Endothelial cell (in vitro differentiated cells): ENCODE results near the gene CTNNA2. TPM values are rescaled to one million over a fixed set of nuclear protein-coding genes. Genes with fewer than 3 reads are reported as not detected.

Experiments
- DNase-seq: peaks from one replicate; pipeline ENCODE4 v3.0.0; 2021; ENCODE audit warnings: low spot score
- H3K27ac Mint-ChIP-seq: one replicate; pipeline ENCODE4 v1.8.0; 2021; ENCODE audit warnings: mixed read lengths, inconsistent platforms; ENCODE audit not compliant: unreplicated experiment
- H3K27me3 Mint-ChIP-seq: one replicate; pipeline ENCODE4 v1.8.0; 2021; ENCODE audit warnings: mild to moderate bottlenecking, moderate library complexity, mixed read lengths, inconsistent platforms; ENCODE audit not compliant: unreplicated experiment
- H3K36me3 Mint-ChIP-seq: one replicate; pipeline ENCODE4 v1.8.0; 2021; ENCODE audit warnings: mild to moderate bottlenecking, low read depth, mixed read lengths, inconsistent platforms; ENCODE audit not compliant: unreplicated experiment
- H3K4me1 Mint-ChIP-seq: one replicate; pipeline ENCODE4 v1.8.0; 2021; ENCODE audit warnings: mild to moderate bottlenecking, mixed read lengths, inconsistent platforms; ENCODE audit not compliant: unreplicated experiment
- H3K4me3 Mint-ChIP-seq: one replicate; pipeline ENCODE4 v1.8.0; 2021; ENCODE audit warnings: mild to moderate bottlenecking, mixed read lengths, inconsistent platforms; ENCODE audit not compliant: unreplicated experiment
- H3K9me3 Mint-ChIP-seq: one replicate; pipeline ENCODE4 v1.8.0; 2021; ENCODE audit warnings: mixed read lengths, inconsistent platforms; ENCODE audit not compliant: unreplicated experiment
- CTCF ChIP-seq: fragments of 200-600 bp; sonication (generic); IDR thresholded peaks from one replicate; pipeline ENCODE4 v1.5.0; 2021; ENCODE audit warnings: antibody characterized with exemption; ENCODE audit not compliant: unreplicated experiment
- total RNA-seq: library from RNA; stranded (reverse); fragmentation: NEBNext Ultra II Directional; extraction: Animal tissue kit (Norgen Biotek cat#: 25700); gene quantifications from one replicate; pipeline ENCODE4 v1.2.1, GENCODE V29; 2021; ENCODE audit not compliant: unreplicated experiment

The CTNNA2 gene
- total RNA-seq, 1 donor from 2014 or later = 4.7 TPM

GRCh38 chr2:79530443-79530842 is 17.6 kb downstream of the CTNNA2 start:
- Mint-ChIP-seq H3K36me3 (no peaks in the 10 kb centered on the region), H3K27me3 (no peaks in the 10 kb centered on the region), H3K9me3 (no peaks in the 10 kb centered on the region), H3K27ac (no peak overlapping the region), H3K4me1 (peaks cover 13% of the 10 kb centered on the region), H3K4me3 (no peak overlapping the region)
- DNase-seq = peak; percentile 31
- peak; percentile 22 for TF ChIP-seq CTCF

DNA sequence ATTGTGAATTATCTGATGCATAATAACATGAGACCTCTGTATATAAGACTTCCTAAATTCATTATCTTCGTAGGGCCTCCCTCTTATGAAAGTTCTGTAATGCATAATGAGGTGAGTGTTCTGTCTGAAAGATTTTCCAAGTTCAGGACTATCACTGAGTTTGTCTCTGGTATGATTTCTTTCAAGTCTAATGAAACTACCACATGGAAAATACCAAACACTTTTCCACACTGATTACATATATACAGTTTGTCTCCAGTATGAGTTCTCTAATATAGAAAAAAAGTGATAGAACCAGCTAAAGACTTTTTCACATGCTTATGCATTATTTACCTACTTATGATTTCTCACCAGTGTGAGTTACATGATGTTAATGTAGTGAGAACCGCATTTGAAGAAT is 34.7 kb downstream of the CTNNA2 start:
- Mint-ChIP-seq H3K4me1 (no peaks in the 10 kb centered on the region), H3K27me3 (no peaks in the 10 kb centered on the region), H3K27ac (no peak overlapping the region), H3K36me3 (peaks cover 8% of the 10 kb centered on the region), H3K4me3 (no peak overlapping the region), H3K9me3 (peaks cover 20% of the 10 kb centered on the region)
- TF ChIP-seq CTCF = no peak
- DNase-seq = no peak

- no peak for TF ChIP-seq CTCF
- H3K36me3 Mint-ChIP-seq = peaks cover 12% of the 10 kb centered on the region
- no peak overlapping the region for H3K27ac Mint-ChIP-seq
These were observed 39.8 kb downstream of the CTNNA2 start for GRCh38 chr2:79552653-79553052.

DNA sequence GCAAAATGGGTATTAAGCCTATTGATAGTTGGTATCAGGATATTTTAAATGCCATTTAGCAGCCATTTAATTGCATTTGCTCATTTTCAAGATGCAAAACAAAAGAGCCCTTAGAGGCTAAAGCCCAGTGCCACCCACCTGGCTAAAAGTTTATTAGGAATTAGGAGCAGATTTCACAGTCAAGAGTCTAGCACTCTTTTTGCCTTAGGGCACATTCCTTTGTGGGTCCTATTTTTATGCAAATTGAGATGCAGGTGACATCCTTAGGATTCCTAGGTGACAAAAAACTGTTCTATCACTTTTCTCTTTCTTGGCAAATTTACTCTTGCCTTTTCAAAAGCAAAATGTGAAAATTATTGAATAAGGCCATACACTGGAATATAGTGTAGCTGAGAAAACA is 42.0 kb downstream of the CTNNA2 start:
- H3K27me3 Mint-ChIP-seq = no peaks in the 10 kb centered on the region
- no peak for TF ChIP-seq CTCF
- peaks cover 22% of the 10 kb centered on the region for H3K9me3 Mint-ChIP-seq

More at GRCh38 chr2:79552653-79553052, 39.8 kb downstream of the CTNNA2 start:
- Mint-ChIP-seq H3K4me1 (no peaks in the 10 kb centered on the region), H3K4me3 (no peak overlapping the region), H3K27me3 (no peaks in the 10 kb centered on the region), H3K9me3 (peaks cover 27% of the 10 kb centered on the region)
- DNase-seq = no peak

GRCh38 chr2:79564065-79564464 is 51.2 kb downstream of the CTNNA2 start:
- Mint-ChIP-seq H3K4me1 (no peaks in the 10 kb centered on the region), H3K27me3 (no peaks in the 10 kb centered on the region), H3K9me3 (no peaks in the 10 kb centered on the region), H3K27ac (no peak overlapping the region), H3K4me3 (no peak overlapping the region), H3K36me3 (no peaks in the 10 kb centered on the region)
- no peak for TF ChIP-seq CTCF
- no peak for DNase-seq

More for the DNA sequence above, 42.0 kb downstream of the CTNNA2 start:
- no peak overlapping the region for H3K27ac Mint-ChIP-seq
- H3K4me1 Mint-ChIP-seq = no peaks in the 10 kb centered on the region
- peaks cover 12% of the 10 kb centered on the region for H3K36me3 Mint-ChIP-seq
- DNase-seq = no peak
- H3K4me3 Mint-ChIP-seq = no peak overlapping the region
